GM21447 (cell line): ENCODE data around the gene EML3.
"Not testable (repeated sequence)": the region's sequence is repeated elsewhere in the genome, so short reads cannot be mapped to it uniquely, and the experiment has no call there.

ENCODE experiments used
- ATAC-seq: cut with Tn5 transposase; IDR thresholded peaks from one replicate; pipeline ENCODE4 v1.9.1; 2021; ENCODE audit not compliant: unreplicated experiment

EML3 gene

DNA sequence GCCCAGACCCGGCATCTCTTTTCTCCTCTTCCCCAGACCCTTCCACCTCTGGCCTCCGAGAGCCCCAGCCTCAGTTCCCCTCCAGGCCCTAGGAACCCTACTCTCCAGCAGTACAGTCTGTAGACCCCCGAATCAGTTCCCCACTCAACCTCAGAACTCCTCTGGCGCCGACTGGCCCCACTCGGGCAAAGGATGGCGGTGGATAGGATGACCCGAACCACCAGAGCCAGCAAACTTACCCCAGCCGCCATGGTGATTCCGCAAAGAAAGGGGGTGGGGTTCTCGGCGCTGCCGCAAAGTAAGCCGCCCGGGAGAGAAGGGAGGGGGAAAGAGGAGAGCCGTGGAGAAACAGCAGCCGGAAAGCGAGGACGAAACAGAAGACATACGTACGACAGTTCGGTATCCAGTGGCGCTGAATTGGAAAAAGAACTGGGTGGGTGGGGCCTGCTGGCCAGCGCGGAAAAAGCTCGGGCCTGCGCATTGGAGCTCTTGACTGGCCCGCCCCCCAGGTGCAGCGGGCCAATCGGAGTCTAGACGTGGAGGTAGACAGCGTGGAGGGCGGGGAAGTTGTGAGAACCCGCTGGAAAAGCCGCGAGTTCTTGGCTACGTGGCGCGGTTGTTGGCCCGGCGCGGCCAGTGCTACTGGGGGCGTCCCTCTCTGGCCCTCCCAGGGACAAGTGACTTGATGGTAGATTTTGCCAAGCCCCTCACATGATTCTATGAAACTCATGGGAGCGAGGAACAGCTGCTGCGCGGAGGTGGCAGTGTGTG, 38.8 kb downstream of the EML3 start, which contains the start of gene EEF1G:
Gene EEF1G, minus strand, starts transcription at position 300 of the 771 bp plus-strand sequence. Its CDS starts 49 bp downstream, at position 251.
- ATAC-seq, result peak; percentile 85

- ATAC-seq, result no peak
Measured at GRCh38 chr11:62573006-62573591, 39.5 kb downstream of the EML3 start.

DNA sequence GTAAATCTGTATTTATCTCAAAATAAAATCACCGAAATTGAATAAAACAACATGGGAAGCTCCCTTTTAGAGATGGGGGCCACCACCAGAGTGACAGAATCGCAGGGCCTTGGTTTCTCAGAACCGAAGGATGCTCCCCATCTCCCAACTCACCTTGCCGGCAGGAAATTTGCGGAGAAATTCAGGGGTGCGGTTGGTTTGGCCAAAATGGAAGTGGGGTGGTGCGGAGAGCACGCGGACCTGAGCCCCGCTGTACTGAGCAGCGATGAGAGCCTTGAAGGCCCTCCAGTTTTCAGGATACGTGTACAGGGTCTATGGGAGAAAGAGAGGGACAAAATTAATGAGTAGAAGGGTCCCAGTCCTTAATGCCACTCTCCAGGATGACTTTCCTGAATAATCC, 40.1 kb downstream of the EML3 start:
- ATAC-seq, result no peak

- not testable (repeated sequence) for ATAC-seq
Measured at GRCh38 chr11:62571493-62571892, 41.1 kb downstream of the EML3 start.

DNA sequence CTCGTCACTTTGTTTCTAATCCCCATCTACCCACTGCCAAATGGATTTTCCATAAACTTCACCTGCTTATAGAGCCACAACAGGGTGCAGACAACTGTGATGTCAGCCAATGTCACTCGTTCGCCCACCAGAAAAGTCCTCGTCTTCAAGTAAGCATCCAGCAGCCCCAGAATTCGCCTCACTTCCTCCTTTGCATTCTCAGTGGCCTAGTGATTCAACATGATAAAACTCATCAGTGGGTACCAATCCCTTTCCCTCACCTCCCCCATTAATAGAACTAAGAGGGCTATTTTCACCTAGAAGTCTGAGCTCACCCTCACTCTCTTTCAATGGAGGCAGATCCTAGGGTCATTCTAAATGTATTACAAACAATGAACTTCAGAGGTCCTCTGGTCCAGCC, 41.7 kb downstream of the EML3 start:
- not testable (repeated sequence) for ATAC-seq

GRCh38 chr11:62569611-62570010, 43.0 kb downstream of the EML3 start:
- no peak for ATAC-seq

DNA sequence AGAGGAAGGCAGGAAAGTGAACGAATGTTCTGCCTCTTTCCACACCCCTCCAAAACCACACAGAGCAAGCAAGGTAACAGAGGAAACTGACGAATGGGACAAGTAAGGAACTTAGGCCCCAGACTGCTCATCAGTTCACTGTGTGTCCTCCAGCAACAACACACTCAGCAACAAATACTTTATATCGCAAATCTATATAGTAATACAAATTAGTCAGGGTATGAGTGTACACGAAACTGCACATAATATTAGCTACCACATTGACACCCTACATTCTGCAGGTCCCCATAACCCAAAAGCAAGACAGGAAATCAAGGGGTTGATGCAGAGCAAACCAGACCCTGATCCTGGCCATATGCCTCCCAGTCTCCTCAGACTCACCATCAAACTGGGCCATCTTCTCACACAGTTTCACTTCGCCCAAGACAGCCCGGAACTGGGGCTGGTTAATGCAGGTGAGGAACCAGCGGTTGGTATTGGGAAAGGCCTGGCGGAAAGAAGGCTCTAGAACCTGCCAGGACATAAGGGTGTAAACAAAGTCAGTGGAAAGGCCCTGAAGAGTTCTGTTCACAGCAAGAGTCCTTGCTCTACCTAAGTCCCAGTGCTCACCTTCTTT, 45.4 kb downstream of the EML3 start:
- no peak for ATAC-seq

- no peak for ATAC-seq
Measured at GRCh38 chr11:62566247-62566646, 46.3 kb downstream of the EML3 start.

- no peak for ATAC-seq
Measured at GRCh38 chr11:62565100-62565802, 47.3 kb downstream of the EML3 start.

- not testable (repeated sequence) for ATAC-seq
Measured at GRCh38 chr11:62561677-62562230, 50.8 kb downstream of the EML3 start.

DNA sequence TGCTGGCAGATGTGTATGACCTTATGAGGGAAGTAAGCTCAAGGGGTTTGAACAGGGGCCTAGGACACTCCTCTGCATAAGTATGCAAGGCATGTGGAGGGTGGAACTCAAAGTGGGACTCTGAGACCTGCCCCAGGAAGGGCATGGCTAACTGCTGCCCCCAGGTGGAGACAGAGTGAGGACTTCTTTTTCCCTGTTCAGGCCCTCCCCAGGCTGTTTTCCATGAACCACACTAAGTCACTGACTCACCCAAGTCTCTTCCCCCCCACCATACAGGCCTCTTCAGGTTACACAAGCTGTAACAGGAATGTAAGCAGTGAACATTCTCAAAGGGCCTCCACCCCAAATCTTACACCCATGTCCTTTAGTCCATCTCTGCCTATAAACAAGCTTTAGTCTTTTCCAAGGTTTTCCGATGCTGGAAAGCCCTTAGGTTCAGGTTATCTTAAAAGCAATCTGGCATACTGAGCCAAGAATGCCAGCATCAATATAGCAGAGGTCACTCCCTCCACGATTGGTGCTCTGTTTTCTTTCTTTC, 51.9 kb downstream of the EML3 start:
- no peak for ATAC-seq

DNA sequence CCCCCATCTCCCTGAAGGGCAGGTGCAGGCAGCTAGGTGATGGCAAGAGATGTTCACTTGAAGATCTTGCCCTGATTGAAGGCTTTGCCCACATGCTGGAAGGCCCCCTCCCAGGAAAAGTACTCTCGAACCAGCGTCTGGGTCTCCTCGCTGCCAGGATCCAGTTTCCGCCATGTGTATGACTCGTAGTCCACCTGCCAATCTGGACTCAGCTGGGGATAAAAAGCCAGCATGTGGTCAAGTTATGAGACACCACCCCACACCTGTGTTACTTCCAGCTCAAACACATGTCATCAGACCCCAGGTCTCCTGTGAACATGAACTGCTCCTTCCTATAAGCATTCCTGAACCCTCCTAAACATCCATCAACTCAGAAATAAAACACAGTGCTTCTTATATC, 52.9 kb downstream of the EML3 start:
- not testable (repeated sequence) for ATAC-seq

DNA sequence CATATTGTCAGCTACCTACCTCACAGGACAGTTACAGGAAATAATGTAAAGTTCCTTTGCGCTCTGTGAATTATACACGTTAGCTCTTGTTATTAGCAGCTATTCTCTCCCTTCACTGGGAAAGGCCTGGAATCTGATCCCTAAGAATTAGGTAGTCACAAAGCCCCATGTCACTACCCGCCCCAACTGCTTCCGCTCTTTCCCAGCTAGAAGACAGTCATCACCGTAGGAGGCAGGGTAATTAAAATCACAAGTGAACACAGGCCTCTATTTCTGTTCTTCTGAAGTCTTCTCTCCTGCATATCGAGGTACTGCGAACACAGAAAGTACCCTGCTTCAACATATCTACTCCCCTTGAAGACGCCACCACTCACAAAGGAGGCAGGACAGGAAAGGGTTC, 53.4 kb downstream of the EML3 start:
- ATAC-seq, result no peak

DNA sequence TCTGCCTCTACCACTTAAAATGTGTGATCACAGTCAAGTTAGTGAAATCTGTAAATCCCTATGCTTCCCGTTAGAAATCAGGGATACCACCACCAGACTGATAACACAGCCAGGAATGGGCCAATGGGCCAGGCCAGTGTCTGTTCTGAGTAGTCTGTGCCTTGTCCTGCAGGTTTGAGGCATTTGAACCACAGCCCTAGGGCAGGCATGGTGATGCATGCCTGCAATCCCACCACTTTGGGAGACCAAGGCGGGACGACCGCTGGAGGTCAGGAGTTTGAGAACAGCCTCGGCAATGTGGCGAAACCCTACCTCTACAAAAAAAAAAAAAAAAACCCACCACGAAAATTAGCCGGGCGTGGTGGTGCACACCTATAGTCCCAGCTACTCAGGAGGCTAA, 53.9 kb downstream of the EML3 start:
- ATAC-seq, result no peak

- peak; percentile 22 for ATAC-seq
Measured at GRCh38 chr11:62556875-62557631, 55.5 kb downstream of the EML3 start.

GRCh38 chr11:62556108-62556874, 56.3 kb downstream of the EML3 start:
- peak; percentile 44 for ATAC-seq

DNA sequence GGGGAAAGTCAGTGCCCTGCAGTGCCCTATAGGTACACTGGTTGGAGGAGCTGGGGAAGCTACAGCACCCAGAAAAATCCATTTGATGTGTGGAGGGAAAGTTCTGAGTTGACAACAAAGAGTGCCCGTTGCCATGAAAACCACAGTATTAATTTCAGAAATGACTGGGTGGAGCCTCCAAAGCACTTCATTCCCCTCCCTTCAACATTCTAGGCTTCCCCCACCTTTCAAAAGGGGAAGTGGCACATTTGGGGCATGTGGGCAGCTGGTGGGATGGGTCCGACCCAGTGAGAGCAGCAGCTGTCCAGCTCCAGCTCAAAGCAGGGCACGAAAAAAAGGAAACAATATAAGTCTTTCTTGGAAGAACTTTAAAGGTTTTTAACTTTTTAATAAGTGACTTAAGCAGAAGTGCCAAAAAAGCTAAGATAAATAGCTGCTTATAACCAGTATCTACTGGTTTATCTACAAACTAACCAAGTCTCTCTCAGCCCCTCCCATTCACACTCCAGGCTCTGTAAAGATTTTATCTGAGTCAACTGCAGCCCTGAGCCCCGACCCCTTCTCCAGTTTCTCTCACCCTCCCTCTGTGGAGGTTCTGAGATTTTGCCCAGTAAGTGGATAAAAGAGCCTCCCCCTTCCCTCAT, 57.0 kb downstream of the EML3 start:
- ATAC-seq, result peak; percentile 28

DNA sequence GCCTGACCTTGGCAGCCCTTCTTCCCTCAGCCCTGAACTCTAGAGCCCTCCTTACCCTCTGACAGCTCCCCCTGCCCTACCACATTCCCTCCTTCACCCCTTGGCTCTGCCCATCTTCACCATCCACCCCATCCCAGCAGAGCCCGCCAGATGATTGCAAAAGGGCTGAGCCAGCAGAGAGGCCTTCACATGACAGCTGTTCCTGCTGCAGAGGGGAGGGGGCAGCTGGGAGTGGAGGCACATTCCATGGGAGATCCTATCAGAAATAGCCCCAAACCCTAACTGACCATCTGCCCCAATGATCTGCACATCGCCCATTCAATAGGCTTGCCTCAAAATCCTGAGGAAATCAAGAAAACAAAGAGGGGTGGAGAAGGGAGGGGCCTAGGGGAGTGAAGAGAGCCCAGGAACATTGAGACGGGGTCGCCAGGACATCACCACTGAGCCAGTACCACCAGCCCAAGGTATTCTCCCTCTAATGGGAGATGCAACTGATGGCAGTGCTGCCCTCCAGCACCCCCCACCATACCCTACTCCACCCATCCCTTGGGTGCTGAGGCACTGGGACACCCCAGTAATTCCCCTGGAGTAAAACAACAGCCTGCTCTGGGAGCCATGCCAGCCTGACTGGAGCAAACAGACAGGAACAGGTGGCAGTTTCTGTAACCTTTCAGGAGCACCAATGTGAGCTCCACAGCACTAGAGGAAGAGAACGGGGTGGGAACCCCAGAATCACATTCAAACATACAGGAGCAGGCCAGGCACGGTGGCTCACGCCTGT, 58.0 kb downstream of the EML3 start:
- ATAC-seq, result no peak
